Activated T-helper 1 cell treated with anti-CD3 and anti-CD28 coated beads, Interleukin-12 subunit alpha, Interleukin-12 subunit beta, Interleukin-2, Interleukin-4 antibody, amounts not matched to agents 30 ng/mL and 10 ng/mL and 1 ng/mL, durations not matched to agents 14 hours and 24 hours and 36 hours (primary cell): Measurements from ENCODE around the gene IGHMBP2. TPM values are rescaled to one million over a fixed set of nuclear protein-coding genes. Genes with fewer than 3 reads are reported as not detected.

Experiments used
- DNase-seq: peaks from one replicate; pipeline ENCODE4 v3.0.0; 2021; ENCODE audit warnings: low spot score
- H3K27ac Mint-ChIP-seq: one replicate; pipeline ENCODE4 v1.8.0; 2021; ENCODE audit warnings: mild to moderate bottlenecking, mixed read lengths
- H3K27me3 Mint-ChIP-seq: one replicate; pipeline ENCODE4 v1.8.0; 2022; ENCODE audit warnings: mild to moderate bottlenecking, moderate library complexity, mixed read lengths; ENCODE audit not compliant: insufficient read depth
- H3K36me3 Mint-ChIP-seq: one replicate; pipeline ENCODE4 v1.8.0; 2021; ENCODE audit warnings: low read depth, mixed read lengths
- H3K4me1 Mint-ChIP-seq: one replicate; pipeline ENCODE4 v1.8.0; 2021; ENCODE audit warnings: low read depth, mixed read lengths
- H3K4me3 Mint-ChIP-seq: one replicate; pipeline ENCODE4 v1.8.0; 2021; ENCODE audit warnings: mild to moderate bottlenecking, moderate library complexity, mixed read lengths
- H3K9me3 Mint-ChIP-seq: one replicate; pipeline ENCODE4 v1.8.0; 2021; ENCODE audit warnings: mixed read lengths
- intact Hi-C: fragments of 100-400 bp; cut with micrococcal nuclease; formaldehyde crosslinking; loops from one replicate; pipeline ENCODE4 v1.15.1; 2024
- total RNA-seq: library from RNA; stranded (reverse); gene quantifications from 2 replicates; pipeline ENCODE4 v1.2.3, GENCODE V29; 2022

IGHMBP2 gene
- total RNA-seq, 1 donor from 2014 or later, result 42.3 TPM

DNA sequence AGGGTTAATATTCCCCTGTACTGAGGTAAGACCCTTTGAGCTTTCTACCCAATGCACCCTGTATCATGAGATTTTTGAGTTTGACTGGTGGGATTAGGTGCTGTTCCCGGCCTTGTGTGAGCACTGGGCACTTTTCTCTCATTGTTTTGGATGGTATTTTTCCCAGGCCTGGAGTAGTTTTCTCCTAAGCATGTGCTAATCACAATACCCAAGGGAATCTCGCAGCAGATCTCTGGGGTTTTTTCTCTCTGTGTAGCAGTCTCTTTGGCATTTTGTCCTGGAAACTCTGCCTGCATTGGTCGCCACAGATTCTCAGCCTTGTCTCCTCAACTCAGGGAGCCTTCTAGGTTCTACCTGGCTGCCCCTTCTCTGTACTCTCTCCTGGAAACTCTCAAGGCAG, 19.9 kb downstream of the IGHMBP2 start:
- Mint-ChIP-seq H3K27me3 (no peaks in the 10 kb centered on the region), H3K27ac (no peak overlapping the region), H3K4me3 (no peak overlapping the region), H3K36me3 (peaks cover 64% of the 10 kb centered on the region), H3K4me1 (no peaks in the 10 kb centered on the region), H3K9me3 (peaks cover 20% of the 10 kb centered on the region)
- DNase-seq, result no peak
- intact Hi-C loops, result no loop called here

DNA sequence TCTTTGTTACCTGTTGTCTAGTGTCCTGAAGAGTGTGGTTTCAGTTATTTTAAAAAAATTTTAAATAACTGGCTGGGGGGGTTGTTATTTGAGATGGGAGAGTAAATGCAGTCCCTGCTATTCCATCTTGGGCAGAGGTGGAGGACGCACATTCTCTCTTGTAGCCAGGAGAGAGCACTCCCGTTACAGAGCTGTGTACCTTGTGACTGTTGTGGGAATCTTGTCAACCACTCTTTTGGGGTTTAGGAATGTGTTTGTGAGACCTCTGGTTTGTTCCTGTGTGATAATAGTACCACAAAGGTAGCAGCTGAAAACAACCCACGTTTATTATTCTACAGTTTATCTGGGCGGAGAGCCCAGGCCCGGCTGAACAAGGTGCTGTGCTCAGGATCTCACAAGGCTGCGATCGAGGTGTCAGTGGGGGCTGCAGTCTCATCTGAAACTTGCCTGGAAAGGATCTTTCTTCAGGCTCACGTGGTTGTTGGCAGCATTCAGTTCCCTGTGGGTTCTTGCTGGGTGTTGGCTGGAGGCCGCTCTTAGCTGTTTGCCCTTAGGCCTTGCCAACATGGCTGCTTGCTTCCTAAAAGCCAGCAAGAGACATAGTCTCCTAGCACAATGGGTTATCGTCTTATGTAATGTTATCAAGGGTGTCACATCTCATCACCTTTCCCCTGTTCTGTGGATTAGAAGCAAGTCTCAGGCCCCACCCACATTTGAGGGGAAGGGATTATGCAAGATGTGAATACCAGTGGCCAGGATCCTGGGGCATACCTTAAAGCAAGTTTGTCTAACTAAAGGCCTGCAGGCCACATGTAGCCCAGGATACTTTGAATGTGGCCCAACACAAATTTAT, 20.6 kb downstream of the IGHMBP2 start:
- Mint-ChIP-seq H3K36me3 (peaks cover 60% of the 10 kb centered on the region), H3K4me1 (no peaks in the 10 kb centered on the region), H3K27ac (no peak overlapping the region), H3K4me3 (no peak overlapping the region), H3K9me3 (peaks cover 20% of the 10 kb centered on the region), H3K27me3 (no peaks in the 10 kb centered on the region)
- intact Hi-C loops, result no loop called here
- DNase-seq, result no peak

DNA sequence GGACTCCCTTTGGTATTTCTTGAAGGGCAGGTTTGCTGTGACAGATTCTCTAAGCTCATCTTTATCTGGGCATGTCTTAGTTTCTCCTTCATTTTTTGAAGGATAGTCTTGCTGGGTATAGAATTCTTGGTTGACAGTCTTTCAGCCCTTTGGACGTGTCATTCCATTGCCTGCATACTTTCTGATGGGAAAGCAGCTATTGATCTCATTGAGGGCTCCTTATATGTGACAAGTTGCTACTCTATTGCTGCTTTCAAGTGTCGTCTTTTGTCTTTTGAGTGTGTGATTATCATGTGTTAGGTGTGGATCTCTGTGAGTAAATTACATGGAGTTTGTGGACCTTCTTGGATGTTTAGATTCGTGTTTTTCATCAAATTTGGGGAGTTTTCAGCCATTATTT, 21.9 kb downstream of the IGHMBP2 start:
- H3K36me3 Mint-ChIP-seq, result peaks cover 58% of the 10 kb centered on the region
- no peaks in the 10 kb centered on the region for H3K27me3 Mint-ChIP-seq
- peaks cover 20% of the 10 kb centered on the region for H3K9me3 Mint-ChIP-seq
- no peak overlapping the region for H3K4me3 Mint-ChIP-seq
- no peak overlapping the region for H3K27ac Mint-ChIP-seq
- no peak for DNase-seq
- intact Hi-C loops, result no loop called here
- H3K4me1 Mint-ChIP-seq, result no peaks in the 10 kb centered on the region

DNA sequence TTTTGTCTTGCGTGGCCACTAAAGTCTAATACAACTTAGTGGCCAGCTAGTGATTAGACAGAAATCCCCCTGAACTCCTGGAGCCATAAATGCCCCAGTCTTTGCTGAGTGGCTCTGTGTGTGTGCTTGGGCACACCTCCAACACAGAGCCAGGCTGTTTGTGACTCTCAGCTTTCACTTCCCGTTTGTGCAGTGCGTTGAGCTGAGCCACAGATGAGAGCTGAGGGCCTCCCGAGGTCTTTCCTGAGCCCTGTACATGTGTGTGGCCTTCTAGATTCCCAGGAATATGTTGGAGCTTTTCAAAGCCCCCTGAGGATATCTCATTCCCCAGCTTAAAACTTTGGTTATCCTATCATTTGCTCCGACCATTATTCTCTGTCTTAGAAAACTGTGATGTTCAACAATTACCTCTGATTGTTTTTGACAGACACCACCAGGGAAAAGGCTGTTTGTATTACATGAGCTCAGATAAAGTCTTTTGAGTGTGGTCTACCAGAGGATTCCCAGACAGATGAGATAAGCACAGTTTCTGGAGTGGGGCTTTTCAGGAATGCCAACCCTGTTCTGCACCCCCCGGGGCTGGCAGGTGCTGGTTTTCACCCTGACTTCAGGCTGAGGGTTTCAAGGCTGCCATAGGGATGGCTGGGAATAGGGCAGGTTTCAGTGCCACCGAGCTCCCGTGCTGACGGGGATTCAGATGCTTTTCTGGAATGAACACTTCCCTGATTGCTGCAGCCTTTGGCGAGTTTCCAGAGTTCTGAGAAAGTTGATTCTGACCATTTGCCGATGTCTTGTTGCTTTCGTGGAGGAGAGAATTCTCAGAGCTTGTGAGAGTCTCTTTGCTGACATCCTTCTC, 23.8 kb downstream of the IGHMBP2 start:
- Mint-ChIP-seq H3K9me3 (peaks cover 20% of the 10 kb centered on the region), H3K4me1 (no peaks in the 10 kb centered on the region), H3K36me3 (peaks cover 50% of the 10 kb centered on the region), H3K27ac (no peak overlapping the region), H3K27me3 (no peaks in the 10 kb centered on the region), H3K4me3 (no peak overlapping the region)
- intact Hi-C loops, result no loop called here
- no peak for DNase-seq

DNA sequence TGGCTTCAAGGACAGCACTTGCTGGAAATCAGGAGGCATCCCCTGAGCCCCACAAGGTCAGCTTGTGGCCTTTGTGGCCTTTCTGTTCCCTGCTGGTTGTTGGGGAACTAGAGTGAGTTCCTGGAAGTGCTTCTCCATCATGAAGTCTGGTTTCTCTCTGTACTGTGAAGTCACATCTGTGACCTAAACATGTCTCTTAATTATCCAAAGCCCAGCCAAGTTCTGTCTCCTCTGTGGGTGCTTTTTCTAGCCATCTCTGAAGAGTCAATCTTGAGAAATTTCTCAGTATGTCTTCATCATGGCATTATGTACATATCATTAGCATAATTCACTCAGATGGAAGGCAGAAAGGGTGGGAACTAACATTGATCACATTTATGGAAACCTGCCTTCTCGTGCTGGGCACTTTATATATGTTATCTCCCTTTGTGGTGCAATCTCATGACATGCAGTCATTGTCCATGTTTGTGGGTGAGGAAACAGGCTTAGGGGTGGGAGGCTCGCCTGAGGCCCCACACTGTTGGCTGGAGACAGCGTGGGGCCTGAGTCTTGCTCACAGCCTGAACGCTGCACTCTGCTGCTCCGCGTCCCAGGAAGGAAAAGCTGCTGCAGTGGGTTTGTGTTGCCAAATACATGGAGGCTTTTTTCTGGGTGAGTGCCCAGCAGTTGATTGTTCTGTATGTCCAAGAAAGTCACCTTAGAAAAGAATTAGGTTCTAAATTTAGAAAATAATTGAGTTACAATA, 24.6 kb downstream of the IGHMBP2 start:
- Mint-ChIP-seq H3K4me3 (no peak overlapping the region), H3K27ac (no peak overlapping the region), H3K4me1 (no peaks in the 10 kb centered on the region), H3K9me3 (peaks cover 20% of the 10 kb centered on the region), H3K27me3 (no peaks in the 10 kb centered on the region), H3K36me3 (peaks cover 47% of the 10 kb centered on the region)
- no peak for DNase-seq
- intact Hi-C loops, result no loop called here

DNA sequence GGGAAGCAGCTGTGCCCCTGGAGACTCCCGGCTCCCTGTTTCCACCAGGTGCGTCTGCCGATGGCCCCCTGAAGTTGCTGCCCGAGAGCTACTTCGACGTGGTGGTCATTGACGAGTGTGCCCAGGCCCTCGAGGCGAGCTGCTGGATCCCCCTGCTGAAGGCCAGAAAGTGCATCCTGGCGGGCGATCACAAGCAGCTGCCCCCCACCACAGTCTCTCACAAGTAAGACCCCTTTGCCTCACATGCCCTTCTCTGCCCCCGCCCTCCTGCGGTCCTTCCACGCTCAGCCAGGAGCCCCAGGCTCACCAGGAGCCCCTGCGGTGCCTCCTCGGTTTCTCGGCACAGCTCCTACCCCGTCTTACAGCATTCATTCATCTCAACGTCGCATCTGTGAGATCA, 25.4 kb downstream of the IGHMBP2 start:
- H3K27ac Mint-ChIP-seq, result no peak overlapping the region
- no peak for DNase-seq
- H3K27me3 Mint-ChIP-seq, result no peaks in the 10 kb centered on the region
- intact Hi-C loops, result no loop called here
- H3K9me3 Mint-ChIP-seq, result peaks cover 20% of the 10 kb centered on the region
- H3K4me1 Mint-ChIP-seq, result no peaks in the 10 kb centered on the region
- no peak overlapping the region for H3K4me3 Mint-ChIP-seq
- peaks cover 39% of the 10 kb centered on the region for H3K36me3 Mint-ChIP-seq

DNA sequence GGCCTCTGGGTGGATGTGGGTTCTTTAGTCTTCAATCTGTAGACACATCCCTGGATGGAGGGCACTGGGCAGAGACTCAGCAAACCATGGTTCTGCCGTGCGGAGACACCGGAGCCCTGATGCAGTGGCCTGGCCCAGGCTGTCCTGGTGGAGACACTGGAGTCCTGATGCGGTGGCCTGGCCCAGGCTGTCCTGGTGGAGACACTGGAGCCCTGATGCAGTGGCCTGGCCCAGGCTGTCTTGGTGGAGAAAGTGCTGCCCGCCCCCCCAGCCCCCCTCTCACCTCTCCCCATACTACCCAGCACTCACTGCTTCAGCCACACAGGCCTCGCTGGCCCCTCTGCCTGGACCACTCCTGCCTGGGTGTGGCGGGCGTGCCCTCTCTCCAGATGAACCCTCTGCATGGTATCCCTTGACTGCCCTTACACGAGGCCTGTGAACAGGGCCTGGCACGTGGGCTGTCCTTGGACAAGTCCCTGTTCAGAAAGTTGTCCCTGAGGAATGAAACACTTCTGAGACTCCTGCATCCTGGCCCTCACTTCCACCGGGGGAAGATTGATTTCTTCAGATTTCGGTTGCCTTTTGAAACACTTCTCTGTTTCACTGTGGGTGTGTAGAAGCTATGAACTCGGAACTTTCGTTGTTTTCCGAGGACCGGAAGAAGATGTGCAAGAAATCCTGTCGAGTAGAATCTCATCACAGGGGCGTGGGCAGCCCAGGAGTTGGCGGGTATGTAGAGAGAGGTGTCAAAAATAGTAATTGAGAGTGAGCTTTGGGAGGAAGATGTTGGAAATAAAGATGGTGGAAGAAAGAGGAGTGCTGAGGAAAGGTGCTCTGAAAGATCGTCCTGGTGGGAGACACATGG, 26.2 kb downstream of the IGHMBP2 start:
- H3K36me3 Mint-ChIP-seq, result peaks cover 31% of the 10 kb centered on the region
- no peaks in the 10 kb centered on the region for H3K4me1 Mint-ChIP-seq
- H3K27me3 Mint-ChIP-seq, result no peaks in the 10 kb centered on the region
- no peak overlapping the region for H3K4me3 Mint-ChIP-seq
- H3K27ac Mint-ChIP-seq, result no peak overlapping the region
- no peak for DNase-seq
- peaks cover 15% of the 10 kb centered on the region for H3K9me3 Mint-ChIP-seq
- intact Hi-C loops, result no loop called here

DNA sequence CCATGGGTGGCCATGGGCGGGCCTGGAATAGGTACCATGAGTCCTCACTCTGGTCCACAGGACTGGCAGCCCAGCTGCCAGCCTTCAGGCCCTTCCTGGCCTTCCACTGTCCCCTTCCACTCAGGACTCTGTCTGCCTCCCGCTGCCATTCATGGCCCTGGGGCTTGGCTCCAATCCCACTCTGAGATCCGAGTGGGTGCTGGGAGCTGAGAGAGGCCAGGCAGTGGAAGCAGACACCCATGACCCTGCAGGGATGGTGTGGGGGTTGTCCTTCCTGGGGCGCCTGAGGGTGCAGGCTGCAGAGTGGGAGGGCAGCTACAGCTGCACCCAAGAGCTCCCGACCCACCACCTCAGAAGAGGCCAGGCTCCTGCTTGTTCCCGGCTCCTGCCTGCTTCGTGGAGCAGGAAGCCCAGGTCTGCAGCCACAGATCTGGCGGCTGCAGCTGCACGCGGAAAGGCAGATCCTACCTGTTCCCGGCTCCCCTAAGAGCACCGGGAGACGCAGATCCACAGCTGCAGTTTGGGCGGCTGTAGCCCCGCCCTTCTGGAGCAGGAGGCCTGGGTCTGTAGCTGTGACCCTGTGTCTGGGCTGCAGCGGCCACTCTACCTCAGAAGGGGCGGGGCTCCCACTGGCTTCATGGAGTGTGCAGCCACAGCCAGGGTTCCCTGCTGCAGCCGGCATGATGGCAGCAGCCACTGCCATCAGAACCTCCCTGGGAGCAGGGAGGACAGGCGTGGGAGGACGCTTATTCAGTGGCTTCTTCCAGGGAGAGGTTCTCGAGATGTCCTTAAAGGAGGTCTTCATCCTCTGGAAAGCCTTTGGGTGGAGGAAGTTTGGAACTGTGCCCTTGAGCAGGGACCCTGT, 27.5 kb downstream of the IGHMBP2 start:
- peaks cover 22% of the 10 kb centered on the region for H3K36me3 Mint-ChIP-seq
- H3K27ac Mint-ChIP-seq, result peak overlapping the region; percentile 13
- DNase-seq, result no peak
- no peak overlapping the region for H3K4me3 Mint-ChIP-seq
- intact Hi-C loops, result no loop called here
- no peaks in the 10 kb centered on the region for H3K27me3 Mint-ChIP-seq
- no peaks in the 10 kb centered on the region for H3K4me1 Mint-ChIP-seq
- H3K9me3 Mint-ChIP-seq, result peaks cover 5% of the 10 kb centered on the region

DNA sequence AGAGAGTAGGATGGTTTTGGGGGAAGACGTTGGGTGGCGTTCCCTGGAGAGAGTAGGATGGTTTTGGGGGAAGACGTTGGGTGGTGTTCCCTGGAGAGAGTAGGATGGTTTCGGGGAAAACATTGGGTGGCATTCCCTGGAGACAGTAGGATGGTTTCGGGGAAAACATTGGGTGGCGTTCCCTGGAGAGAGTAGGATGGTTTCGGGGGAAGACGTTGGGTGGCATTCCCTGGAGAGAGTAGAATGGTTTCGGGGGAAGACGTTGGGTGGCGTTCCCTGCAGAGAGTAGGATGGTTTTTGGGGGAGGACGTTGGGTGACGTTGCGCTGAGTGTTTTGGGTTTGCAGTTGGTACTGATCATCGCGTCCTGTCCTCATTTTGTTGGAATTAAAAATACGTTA, 28.2 kb downstream of the IGHMBP2 start:
- intact Hi-C loops, result no loop called here
- Mint-ChIP-seq H3K36me3 (peaks cover 20% of the 10 kb centered on the region), H3K27me3 (no peaks in the 10 kb centered on the region), H3K4me1 (no peaks in the 10 kb centered on the region), H3K27ac (peak overlapping the region; percentile 13), H3K4me3 (no peak overlapping the region), H3K9me3 (peaks cover 4% of the 10 kb centered on the region)
- no peak for DNase-seq

DNA sequence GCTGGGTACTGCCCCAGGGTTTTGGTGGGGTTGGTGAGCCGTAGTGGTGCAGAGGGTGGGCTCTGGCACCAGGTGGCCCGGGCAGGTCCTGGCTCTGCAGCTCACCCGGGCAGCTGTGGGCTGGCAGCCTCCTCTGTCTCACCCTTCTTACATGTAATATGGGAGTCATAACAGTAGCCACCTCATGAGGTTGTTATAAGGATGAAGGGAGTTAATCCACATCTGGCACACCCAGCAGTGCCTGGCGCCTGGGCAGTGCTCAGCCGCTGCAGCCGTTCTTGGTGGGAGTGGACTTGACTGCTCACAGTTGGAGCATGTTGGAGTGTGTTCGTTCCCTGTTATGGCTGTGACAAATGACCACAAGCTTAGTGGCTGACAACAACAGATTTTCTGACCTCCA, 28.7 kb downstream of the IGHMBP2 start:
- no peak for DNase-seq
- H3K4me1 Mint-ChIP-seq, result no peaks in the 10 kb centered on the region
- no peaks in the 10 kb centered on the region for H3K9me3 Mint-ChIP-seq
- H3K27ac Mint-ChIP-seq, result no peak overlapping the region
- intact Hi-C loops, result no loop called here
- H3K27me3 Mint-ChIP-seq, result no peaks in the 10 kb centered on the region
- H3K4me3 Mint-ChIP-seq, result no peak overlapping the region
- peaks cover 15% of the 10 kb centered on the region for H3K36me3 Mint-ChIP-seq

DNA sequence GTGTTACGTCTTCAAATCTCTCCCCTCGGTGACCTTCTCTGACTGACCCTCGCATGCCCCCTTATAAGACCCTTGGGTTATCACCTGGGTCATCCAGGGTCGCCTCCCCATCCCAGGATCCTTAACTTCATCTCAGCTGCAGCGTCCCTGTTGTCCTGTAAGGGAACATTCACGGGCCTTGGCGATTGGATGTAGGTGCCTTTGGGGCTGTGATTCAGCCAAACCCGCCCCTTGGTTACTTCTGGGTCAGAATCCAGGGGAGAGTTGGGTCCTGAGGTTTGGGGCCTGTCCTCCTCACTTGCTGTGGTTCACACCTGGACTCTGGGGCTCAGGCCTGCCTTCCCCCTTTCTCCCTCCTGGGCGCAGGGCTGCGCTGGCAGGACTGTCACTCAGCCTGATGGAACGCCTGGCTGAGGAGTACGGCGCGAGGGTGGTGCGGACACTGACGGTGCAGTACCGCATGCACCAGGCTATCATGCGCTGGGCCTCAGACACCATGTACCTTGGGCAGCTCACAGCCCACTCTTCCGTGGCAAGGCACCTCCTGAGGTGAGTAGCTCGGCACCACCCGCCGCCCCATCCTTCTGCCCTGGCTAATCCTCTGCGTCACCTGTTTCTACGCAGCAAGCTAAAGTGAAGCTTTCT, 29.4 kb downstream of the IGHMBP2 start:
- peaks cover 14% of the 10 kb centered on the region for H3K36me3 Mint-ChIP-seq
- intact Hi-C loops, result no loop called here
- no peak overlapping the region for H3K27ac Mint-ChIP-seq
- H3K4me1 Mint-ChIP-seq, result no peaks in the 10 kb centered on the region
- no peaks in the 10 kb centered on the region for H3K27me3 Mint-ChIP-seq
- DNase-seq, result no peak
- H3K9me3 Mint-ChIP-seq, result no peaks in the 10 kb centered on the region
- H3K4me3 Mint-ChIP-seq, result no peak overlapping the region
